GM18868 (cell line): Measurements from ENCODE around the gene AMPD2.

Experiments
- ATAC-seq: cut with Tn5 transposase; IDR thresholded peaks from one replicate; pipeline ENCODE4 v1.9.1; 2021; ENCODE audit warnings: mild to moderate bottlenecking, moderate library complexity; ENCODE audit not compliant: unreplicated experiment

The AMPD2 gene

DNA sequence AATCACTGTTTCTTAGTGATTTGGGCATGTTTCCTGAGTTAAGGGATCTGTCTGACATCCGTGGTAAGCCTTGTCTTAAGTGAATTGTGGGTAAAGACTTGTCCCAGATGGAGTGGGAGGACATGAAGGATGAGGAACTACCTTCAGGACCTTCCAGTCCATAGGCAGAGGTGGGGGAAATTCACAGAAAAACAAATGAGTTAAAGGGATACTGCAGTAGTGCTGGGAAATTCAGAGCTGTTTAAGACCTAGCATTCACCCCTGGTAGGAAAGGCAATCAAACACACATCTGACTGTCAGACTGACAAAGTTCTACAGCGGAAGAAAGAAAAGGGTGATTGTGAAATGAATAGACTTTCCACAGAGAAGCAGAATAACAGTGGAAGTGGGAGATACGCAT lies 3.2 kb upstream of the AMPD2 start:
- no peak for ATAC-seq

DNA sequence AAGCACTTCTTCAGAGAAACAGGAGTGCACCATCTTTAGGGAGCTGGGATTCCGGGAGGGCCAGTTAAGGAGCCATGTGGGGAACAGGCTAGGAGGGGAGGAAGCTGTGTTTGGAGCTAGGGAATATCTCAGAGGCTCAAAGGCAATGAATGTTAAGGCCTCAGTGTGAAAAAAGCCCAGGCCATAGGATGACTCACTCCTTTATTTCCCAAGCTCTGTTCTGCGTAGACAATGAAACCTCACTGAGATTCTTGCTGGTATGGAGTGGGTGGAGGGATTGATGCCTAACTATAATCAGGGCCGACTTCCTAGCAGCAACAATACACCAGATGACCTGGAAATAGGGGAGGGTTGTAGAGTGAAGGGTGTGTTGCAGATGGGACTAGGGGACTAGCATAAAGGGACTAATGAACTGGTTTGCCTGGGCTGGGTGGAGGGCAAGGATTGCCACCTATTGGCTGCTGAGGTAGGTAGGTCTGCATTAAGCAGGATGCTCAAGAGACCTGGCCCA lies 2.3 kb upstream of the AMPD2 start:
- no peak for ATAC-seq

DNA sequence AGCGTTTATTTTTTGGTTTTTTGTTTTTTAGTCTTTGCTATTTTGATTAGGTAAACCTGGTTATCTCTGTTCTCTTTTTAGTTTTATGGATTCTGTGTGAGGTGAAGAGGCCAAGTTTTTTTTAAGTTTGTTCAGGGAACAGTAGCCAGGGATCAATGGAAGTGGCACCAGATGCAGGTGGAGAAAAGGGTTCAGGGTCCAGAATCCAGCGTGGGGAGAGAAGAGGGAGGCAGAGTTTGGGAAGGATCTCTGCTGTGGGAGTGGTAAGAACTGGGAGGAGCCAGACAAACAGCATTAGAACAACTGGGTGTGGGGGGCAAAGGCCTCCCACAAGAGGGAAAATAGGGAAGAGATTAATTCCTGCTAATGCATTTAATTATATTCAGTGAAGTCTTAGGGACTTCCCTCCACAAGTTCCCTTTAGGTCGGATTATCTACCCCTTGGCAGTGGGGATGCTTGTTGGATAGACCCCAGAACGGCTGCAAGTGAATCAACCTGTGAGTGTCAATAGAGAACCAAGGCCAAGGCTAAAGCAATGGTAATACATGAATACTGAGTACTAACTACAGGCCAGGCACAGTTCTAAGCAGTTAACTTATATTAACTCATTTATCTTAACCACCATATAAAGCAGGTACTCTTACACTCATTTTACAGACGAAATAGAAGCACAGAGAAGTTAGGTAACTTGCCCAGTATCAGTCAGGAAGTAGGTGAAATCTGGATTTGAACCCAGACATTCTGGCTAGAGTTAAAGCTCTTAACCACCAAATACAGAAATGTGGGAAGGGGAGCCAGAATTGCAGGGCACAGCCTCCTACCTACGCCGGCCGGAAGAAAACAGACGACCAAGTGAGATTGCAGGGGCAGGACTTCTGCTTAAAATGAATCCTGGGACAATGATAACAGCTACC lies 719 bp upstream of the AMPD2 start:
- no peak for ATAC-seq

- ATAC-seq: no peak
Measured at GRCh38 chr1:109620401-109620791, 759 bp downstream of the AMPD2 start.

- ATAC-seq: peak; percentile 79
Measured at GRCh38 chr1:109620841-109621286, 1.2 kb downstream of the AMPD2 start.

- no peak for ATAC-seq
Measured at GRCh38 chr1:109621379-109622136, 1.9 kb downstream of the AMPD2 start.

GRCh38 chr1:109622137-109622892 lies 2.7 kb downstream of the AMPD2 start:
- no peak for ATAC-seq

- no peak for ATAC-seq
Measured at GRCh38 chr1:109622895-109623294, 3.3 kb downstream of the AMPD2 start.

GRCh38 chr1:109623601-109624161 lies 4.0 kb downstream of the AMPD2 start:
- ATAC-seq: no peak

DNA sequence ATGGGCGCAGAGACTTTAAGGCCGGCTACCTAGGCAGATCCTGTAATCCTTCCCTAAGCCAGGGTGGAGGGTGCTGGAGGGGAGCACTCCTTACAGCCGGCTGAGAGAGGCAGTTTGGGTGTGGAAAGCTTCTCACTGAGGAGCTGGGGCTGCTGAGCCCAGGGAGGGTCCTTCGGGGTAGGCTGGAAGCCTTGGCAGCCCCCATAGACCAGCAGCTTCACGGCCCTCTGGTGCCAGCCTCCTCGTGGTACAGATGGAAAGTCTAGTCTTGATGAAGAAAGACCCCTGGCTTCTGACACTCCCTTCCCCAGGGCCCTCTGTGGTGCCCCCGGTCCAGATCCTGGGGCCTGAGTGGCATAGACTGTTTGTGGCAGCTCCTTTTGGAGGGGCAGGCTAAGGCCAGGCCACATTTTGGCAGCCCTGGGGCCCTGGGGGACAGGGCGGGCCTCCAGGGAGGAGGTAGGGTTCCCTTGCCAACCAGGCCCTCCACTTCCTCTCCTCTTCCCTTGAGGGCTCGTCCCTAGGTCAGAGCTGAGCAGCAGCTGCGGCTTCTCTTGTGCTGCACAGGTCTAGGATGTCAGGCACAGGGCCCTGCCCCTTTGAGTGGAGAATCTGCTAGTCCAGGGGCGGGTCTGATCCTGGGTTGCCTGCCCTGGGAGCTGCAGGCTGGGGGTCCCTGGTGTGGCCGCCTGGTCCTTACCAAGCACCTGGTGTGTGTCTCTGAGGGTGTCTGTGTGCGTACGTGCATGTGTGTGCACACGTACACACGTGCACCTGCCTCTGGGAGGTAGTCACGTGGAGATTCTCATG lies 4.8 kb downstream of the AMPD2 start:
- ATAC-seq: no peak

DNA sequence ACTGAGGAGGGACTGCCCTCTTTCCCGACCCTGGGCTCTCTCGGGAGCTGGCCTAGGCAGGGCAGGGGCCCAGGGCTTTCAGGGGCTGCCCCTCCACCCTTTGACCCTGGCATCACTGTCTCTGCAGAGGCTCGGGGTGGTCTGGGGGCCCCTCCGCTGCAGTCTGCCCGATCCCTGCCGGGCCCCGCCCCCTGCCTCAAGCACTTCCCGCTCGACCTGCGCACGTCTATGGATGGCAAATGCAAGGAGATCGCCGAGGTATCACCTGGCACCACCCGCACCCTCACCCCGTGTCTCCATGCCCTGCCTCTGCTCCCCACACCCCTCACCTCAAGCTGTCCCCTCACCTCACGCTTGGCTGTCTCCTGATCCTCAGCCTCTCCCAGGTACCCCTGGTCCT lies 5.5 kb downstream of the AMPD2 start:
- ATAC-seq: no peak

DNA sequence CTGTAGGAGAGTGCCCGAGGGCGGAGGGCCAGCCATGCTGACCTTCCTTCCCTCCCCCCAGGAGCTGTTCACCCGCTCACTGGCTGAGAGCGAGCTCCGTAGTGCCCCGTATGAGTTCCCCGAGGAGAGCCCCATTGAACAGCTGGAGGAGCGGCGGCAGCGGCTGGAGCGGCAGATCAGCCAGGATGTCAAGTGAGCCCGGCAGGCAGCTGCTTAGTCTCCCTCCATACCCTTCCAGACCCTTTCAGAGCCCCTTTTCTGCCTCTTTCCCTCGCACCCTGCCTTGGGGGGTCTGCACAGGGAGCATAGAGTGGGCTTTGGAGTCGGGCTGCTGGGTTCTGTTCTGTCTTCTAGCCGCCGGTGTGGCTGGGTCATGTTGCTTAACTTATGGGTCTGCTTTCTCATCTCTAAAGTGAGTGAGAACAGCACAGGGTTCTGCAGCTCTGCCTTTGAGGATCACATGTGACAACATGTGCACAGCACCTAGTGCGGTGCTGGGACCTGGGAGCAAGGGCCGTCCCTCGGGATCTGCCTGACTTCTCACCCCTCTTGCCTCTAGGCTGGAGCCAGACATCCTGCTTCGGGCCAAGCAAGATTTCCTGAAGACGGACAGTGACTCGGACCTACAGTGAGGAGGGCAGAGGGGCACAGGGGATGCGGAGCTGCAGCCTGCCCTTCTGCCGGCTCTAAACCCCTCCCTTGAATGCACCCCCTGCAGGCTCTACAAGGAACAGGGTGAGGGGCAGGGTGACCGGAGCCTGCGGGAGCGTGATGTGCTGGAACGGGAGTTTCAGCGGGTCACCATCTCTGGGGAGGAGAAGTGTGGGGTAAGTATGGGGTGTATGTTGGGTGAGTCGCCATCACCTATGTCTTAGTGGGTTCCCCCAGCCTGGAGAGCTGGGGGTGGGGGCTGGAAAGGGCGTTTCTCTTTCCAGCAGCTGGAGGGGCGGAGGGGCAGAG lies 6.2 kb downstream of the AMPD2 start:
- no peak for ATAC-seq

DNA sequence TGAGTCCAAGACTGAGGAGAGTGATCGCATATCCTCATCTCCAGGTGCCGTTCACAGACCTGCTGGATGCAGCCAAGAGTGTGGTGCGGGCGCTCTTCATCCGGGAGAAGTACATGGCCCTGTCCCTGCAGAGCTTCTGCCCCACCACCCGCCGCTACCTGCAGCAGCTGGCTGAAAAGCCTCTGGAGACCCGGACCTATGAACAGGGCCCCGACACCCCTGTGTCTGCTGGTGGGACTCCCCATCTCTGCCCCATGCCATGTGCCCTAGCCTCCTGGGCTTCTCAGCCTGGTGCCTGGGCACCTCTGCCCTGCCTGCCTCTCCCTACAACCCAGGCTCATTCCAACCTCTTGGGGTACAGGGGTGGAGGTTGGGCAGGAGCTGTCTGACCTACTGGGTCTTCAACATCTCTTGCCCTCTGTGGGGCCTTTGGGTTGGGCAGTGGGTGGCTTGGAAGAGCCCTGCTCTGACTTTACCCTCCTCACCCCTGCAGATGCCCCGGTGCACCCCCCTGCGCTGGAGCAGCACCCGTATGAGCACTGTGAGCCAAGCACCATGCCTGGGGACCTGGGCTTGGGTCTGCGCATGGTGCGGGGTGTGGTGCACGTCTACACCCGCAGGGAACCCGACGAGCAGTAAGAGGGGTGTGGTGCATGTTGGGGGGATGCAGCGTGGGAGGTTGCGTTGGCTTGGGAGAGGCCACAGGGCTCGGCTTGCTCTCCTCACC lies 7.2 kb downstream of the AMPD2 start:
- no peak for ATAC-seq

DNA sequence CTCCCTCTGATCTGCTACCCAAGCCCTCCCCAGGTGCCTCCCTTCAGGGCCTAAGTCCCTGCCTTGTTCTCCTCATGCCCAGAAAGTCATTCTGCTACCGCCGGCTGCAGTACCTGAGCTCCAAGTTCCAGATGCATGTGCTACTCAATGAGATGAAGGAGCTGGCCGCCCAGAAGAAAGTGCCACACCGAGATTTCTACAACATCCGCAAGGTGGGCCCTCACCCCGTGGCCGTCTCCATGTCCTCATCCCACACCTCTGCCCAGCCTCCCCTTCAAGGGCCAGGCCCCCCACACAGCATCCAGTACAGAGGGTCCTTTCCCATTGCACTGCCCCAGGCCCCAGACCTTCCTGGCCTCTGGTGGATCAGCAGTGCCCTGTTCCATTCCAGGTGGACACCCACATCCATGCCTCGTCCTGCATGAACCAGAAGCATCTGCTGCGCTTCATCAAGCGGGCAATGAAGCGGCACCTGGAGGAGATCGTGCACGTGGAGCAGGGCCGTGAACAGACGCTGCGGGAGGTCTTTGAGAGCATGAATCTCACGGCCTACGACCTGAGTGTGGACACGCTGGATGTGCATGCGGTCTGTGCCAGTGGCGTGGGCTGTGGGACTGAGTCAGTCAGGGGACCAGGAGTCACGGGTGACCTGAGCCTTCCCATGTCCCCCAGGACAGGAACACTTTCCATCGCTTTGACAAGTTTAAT lies 8.2 kb downstream of the AMPD2 start:
- no peak for ATAC-seq

DNA sequence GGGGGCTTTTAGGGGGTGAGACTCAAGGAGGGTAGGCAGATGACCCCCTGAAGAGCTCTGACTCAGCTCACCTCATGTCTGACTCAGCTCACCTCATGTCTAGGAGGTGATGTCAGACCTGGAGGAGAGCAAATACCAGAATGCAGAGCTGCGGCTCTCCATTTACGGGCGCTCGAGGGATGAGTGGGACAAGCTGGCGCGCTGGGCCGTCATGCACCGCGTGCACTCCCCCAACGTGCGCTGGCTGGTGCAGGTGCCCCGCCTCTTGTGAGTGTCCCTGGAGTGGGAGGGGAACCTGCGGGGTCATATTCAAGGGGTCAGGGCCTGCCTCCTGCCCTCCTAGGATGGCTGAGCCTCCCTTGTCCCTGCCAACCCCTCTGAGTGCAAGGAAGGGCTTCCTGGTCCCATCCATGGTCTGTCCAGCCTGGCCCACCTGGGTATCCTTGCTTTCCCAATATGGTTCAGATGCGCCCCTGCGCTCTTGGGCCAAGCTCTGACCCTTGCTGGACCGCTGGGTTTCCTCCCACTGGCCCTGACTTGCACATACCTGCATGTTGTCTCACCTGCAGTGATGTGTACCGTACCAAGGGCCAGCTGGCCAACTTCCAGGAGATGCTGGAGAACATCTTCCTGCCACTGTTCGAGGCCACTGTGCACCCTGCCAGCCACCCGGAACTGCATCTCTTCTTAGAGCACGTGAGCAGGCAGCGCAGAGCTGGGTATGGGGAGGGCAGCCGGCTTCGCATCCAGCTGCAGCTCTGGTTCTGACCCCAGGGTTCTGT lies 9.1 kb downstream of the AMPD2 start:
- ATAC-seq: no peak

- ATAC-seq: no peak
Measured at GRCh38 chr1:109629372-109630030, 9.9 kb downstream of the AMPD2 start.
